Smooth muscle cell of bladder (primary cell): Measurements from ENCODE around the gene IAPP. TPM values are rescaled to one million over a fixed set of nuclear protein-coding genes. Genes with fewer than 3 reads are reported as not detected.

Source experiments
- total RNA-seq: library from RNA; depleted of rRNA; stranded (reverse); fragments of >200 nt; gene quantifications from 2 replicates; pipeline ENCODE4 v1.2.3, GENCODE V29; 2014

The IAPP gene
- not detected in 2 replicates for total RNA-seq

DNA sequence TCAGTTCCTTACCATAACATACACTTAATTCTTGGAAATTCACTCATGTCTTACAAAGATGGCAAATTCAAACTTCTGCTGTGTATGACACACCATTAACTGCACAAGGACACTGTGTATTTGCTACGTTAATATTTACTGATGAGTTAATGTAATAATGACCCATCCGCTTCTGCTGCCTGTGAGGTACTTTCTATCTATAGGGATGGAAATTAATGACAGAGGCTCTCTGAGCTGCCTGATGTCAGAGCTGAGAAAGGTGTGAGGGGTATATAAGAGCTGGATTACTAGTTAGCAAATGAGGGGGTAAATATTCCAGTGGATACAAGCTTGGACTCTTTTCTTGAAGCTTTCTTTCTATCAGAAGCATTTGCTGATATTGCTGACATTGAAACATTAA, at the start of gene IAPP:
IAPP (plus strand) TSS at position 301 of the 400 bp plus-strand sequence. CDS start 450 bp downstream, outside the sequence.

DNA sequence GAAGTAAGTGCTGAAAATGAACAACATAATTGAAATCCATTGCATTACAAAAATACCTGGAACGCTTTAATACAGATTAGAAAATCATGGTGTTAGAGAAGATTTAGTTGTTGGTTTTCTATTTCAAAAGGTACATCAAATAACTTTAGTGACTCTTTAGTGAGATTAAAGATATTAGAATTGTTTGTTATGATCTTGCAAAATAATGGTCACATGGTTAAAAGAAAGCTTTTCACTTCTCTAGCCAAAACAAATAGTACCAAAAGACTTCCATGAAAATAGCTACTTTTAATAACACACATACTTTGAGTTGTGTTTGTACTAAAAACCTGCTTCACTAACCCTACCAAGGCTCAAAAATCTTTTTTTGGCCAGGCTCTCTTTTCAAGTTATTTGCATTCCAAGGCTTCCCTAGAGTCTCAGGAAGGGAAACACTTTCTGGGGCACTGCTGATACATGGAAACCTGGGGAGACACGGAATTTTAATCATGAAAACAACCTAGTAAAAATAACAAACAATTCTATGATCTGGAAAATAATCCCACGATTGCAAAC, 37.9 kb upstream of the IAPP start, which contains the start of gene SLCO1A2:
SLCO1A2 (minus strand) TSS at position 147 of the 555 bp plus-strand sequence. CDS start 270 bp downstream, outside the sequence.

Other genes with a start within 250 kb of the IAPP start
- gene SLCO1B1, start 241.7 kb upstream of the IAPP start, total RNA-seq, result not detected in 2 replicates
- 0.14 TPM in 1 of 2 replicates, not detected in the other for gene SLCO1A2, start 38.0 kb upstream of the IAPP start, total RNA-seq
- gene PYROXD1, start 64.8 kb downstream of the IAPP start, total RNA-seq, result 10.1 and 12.4 TPM in 2 replicates
- gene RECQL, start 128.7 kb downstream of the IAPP start, total RNA-seq, result 46.8 and 51.5 TPM in 2 replicates
- 49.6 and 56.8 TPM in 2 replicates for gene GOLT1B, start 128.9 kb downstream of the IAPP start, total RNA-seq
- under 0.01 and 0.18 TPM in 2 replicates for gene SPX, start 153.4 kb downstream of the IAPP start, total RNA-seq
- gene GYS2, start 231.9 kb downstream of the IAPP start, total RNA-seq, result not detected in 2 replicates